Panc1 (cell line): Measurements from ENCODE around the gene MEGF6. TPM values are rescaled to one million over a fixed set of nuclear protein-coding genes. Genes with fewer than 3 reads are reported as not detected.

Experiments used
- ATAC-seq: fragments of 200-7000 bp; cut with Tn5 transposase; 2 replicates; pipeline ENCODE4 v1.9.1; 2020; ENCODE audit warnings: mild to moderate bottlenecking, moderate library complexity
- BruUV-seq: library from RNA; stranded (reverse); fragments of 400-500 nt; replicated peaks from 2 replicates; lab custom pipeline; 2021; lab: Mats Ljungman, UMichigan
- CTCF ChIA-PET: fragments of 300-600 bp; sonication (Branson Sonifier 250); formaldehyde crosslinking; loops from one replicate; lab custom pipeline; 2022; ENCODE audit warnings: antibody characterized with exemption; lab: Charles Lee
- POLR2A ChIA-PET: fragments of 300-600 bp; sonication (Branson Sonifier 250); formaldehyde crosslinking; loops from one replicate; lab custom pipeline; 2022; ENCODE audit warnings: antibody characterized with exemption; lab: Charles Lee
- DNase-seq: peaks from one replicate; pipeline ENCODE4 v3.0.0-alpha.2; 2010; ENCODE audit warnings: low read depth, low spot score
- H3K27ac ChIP-seq: 2 replicates; pipeline ENCODE4 v1.5.1; 2011; ENCODE audit warnings: mild to moderate bottlenecking, low read length, inconsistent platforms
- H3K27me3 ChIP-seq: fragments of 200-500 bp; sonication (Bioruptor generic); 2 replicates; pipeline ENCODE4 v1.6.0; 2014; ENCODE audit warnings: low read length, inconsistent platforms; ENCODE audit not compliant: control insufficient read depth, insufficient read depth
- H3K36me3 ChIP-seq: fragments of 200-500 bp; sonication (Bioruptor generic); 2 replicates; pipeline ENCODE4 v1.5.1; 2014; ENCODE audit warnings: inconsistent platforms, mild to moderate bottlenecking, low read length, moderate library complexity; ENCODE audit not compliant: control insufficient read depth, insufficient read depth
- H3K4me1 ChIP-seq: 2 replicates; pipeline ENCODE4 v1.5.1; 2011; ENCODE audit warnings: inconsistent platforms, mild to moderate bottlenecking, low read length, moderate library complexity; ENCODE audit not compliant: control insufficient read depth, insufficient read depth
- H3K4me3 ChIP-seq, 2 experiments: 2 replicates each; pipeline ENCODE4 v1.5.1; 2011 to 2012; ENCODE audit warnings: low read depth in 2 of 2, low read length in 2 of 2, mild to moderate bottlenecking in 2 of 2, inconsistent platforms in 1 of 2, moderate library complexity in 1 of 2
- H3K9me3 ChIP-seq: fragments of 200-500 bp; sonication (Bioruptor generic); 2 replicates; pipeline ENCODE4 v1.5.1; 2014; ENCODE audit warnings: low read depth, mild to moderate bottlenecking, inconsistent platforms, low read length, moderate library complexity; ENCODE audit not compliant: control insufficient read depth, insufficient read depth
- POLR2AphosphoS5 ChIP-seq: IDR thresholded peaks from 2 replicates; pipeline ENCODE4 v1.6.1; 2012; ENCODE audit warnings: mild to moderate bottlenecking, low read depth, low read length, moderate library complexity
- REST ChIP-seq, 2 experiments: IDR thresholded peaks; 2 replicates each; pipeline ENCODE4 v1.6.1; 2011 to 2012; ENCODE audit warnings: low read depth in 2 of 2, control low read depth in 1 of 2, low read length in 1 of 2, mild to moderate bottlenecking in 1 of 2, moderate library complexity in 1 of 2; ENCODE audit not compliant: insufficient read depth in 1 of 2
- SIN3A ChIP-seq: IDR thresholded peaks from 2 replicates; pipeline ENCODE4 v1.6.1; 2012; ENCODE audit warnings: low read depth, mild to moderate bottlenecking, low read length, moderate library complexity, borderline replicate concordance; ENCODE audit not compliant: insufficient read depth
- TCF7L2 ChIP-seq: IDR thresholded peaks from 2 replicates; pipeline ENCODE4 v1.6.1; 2011; ENCODE audit warnings: mild to moderate bottlenecking, low read depth, low read length, inconsistent platforms
- in situ Hi-C: cut with HindIII; loops from 2 replicates; pipeline ENCODE4 v1.10.0; 2016; ENCODE audit warnings: low sequenced_read_pairs, low pct_unique_long_range_greater_than_20kb
- intact Hi-C: fragments of 100-400 bp; cut with micrococcal nuclease; formaldehyde crosslinking; loops from one replicate; pipeline ENCODE4 v1.10.0; 2022; ENCODE audit not compliant: unreplicated experiment
- total RNA-seq: library from RNA; stranded (reverse); gene quantifications from one replicate; pipeline ENCODE4 v1.2.1, GENCODE V29; 2021; ENCODE audit not compliant: unreplicated experiment
- TF ChIP-seq, protein P1 (sequence below): fragments of 450-650 bp; IDR thresholded peaks from 2 replicates; pipeline ENCODE4 v1.5.1; 2017; ENCODE audit warnings: mild to moderate bottlenecking

MEGF6 gene
- total RNA-seq, 1 experiment from 2014 or later = 32.6 TPM

DNA sequence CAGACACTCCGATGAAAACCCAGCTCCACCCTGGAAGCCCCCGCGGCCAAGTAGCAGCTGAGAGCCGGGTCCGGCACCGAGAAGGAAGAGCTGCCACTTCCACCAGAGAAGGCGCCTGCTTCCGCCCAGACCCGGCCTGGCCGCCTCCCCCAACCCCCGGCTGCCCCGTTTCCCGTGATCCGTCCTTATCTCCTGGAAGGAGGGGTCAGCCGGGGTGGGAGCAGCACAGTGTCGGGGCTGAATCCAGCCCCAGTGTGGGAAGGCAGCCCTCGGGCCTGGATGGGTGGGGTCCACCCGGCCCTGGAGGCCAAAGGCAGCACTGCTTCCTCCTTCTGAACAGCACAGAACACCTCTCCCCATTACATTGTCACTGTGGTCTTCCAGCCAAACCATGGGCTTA, 69.4 kb downstream of the MEGF6 start:
- Histone ChIP-seq H3K27me3 (no peaks in the 10 kb centered on the region), H3K27ac (peak overlapping the region; percentile 75), H3K9me3 (no peaks in the 10 kb centered on the region), H3K36me3 (no peaks in the 10 kb centered on the region), H3K4me1 (peaks cover 40% of the 10 kb centered on the region), H3K4me3 (no peak overlapping the region)
- intact Hi-C loops = no loop called here
- ChIA-PET POLR2A (no interaction called here), CTCF (no interaction called here)
- ATAC-seq = no peak
- in situ Hi-C loops = no loop called here
- no peak for DNase-seq
- BruUV-seq = no TSS peak
- TF ChIP-seq SIN3A (no peak), TCF7L2 (no peak), REST (IDR thresholded peaks at IDR 0.05; ENCODE audit: insufficient read depth in 1 of 2, low read depth in 2 of 2, low read length in 1 of 2) (no peak), POLR2AphosphoS5 (no peak)
- TF ChIP-seq, protein P1, sequence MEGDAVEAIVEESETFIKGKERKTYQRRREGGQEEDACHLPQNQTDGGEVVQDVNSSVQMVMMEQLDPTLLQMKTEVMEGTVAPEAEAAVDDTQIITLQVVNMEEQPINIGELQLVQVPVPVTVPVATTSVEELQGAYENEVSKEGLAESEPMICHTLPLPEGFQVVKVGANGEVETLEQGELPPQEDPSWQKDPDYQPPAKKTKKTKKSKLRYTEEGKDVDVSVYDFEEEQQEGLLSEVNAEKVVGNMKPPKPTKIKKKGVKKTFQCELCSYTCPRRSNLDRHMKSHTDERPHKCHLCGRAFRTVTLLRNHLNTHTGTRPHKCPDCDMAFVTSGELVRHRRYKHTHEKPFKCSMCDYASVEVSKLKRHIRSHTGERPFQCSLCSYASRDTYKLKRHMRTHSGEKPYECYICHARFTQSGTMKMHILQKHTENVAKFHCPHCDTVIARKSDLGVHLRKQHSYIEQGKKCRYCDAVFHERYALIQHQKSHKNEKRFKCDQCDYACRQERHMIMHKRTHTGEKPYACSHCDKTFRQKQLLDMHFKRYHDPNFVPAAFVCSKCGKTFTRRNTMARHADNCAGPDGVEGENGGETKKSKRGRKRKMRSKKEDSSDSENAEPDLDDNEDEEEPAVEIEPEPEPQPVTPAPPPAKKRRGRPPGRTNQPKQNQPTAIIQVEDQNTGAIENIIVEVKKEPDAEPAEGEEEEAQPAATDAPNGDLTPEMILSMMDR = no peak

DNA sequence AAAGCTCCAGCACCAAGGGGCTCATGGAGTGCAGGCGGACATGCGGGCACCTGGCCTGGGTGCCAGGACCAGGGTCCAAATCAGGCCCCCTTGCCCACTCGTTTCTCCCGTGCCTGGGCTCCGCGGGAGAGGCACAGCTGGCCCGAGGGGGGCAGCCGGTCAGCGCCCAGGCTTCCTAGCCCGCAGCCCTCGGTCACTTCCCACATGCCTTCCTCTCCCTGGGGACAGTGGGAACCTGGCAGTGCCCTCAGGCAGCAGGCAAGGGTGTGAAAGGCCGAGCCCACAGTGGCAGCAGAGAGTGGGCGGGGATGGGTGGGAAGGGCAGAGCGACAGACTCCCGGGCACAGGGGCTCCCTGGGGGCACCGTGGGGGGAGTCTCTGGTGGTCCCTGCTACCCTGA, 69.8 kb downstream of the MEGF6 start:
- Histone ChIP-seq H3K27ac (no peak overlapping the region; the same call in 1 of the 2 replicates), H3K9me3 (no peaks in the 10 kb centered on the region), H3K4me1 (peaks cover 40% of the 10 kb centered on the region), H3K4me3 (no peak overlapping the region), H3K36me3 (no peaks in the 10 kb centered on the region), H3K27me3 (no peaks in the 10 kb centered on the region)
- intact Hi-C loops = no loop called here
- BruUV-seq = no TSS peak
- no peak for ATAC-seq
- ChIA-PET POLR2A (no interaction called here), CTCF (interaction anchor here (0.5 kb wide), 1 partner anchor 38 kb away, joined by 4 read pairs; no protein-coding TSS in a partner anchor)
- in situ Hi-C loops = no loop called here
- TF ChIP-seq TCF7L2 = no peak
- TF ChIP-seq, protein P1 = no peak
- no peak for TF ChIP-seq POLR2AphosphoS5
- no peak for TF ChIP-seq SIN3A
- TF ChIP-seq REST (IDR thresholded peaks at IDR 0.05; ENCODE audit: insufficient read depth in 1 of 2, low read depth in 2 of 2, low read length in 1 of 2) = no peak
- DNase-seq = no peak
